Parathyroid adenoma (tissue), 2 donors: ENCODE data around the gene SMYD4.

Experiments used
- H2AFZ ChIP-seq: fragments of 300-600 bp; sonication (generic); one replicate; pipeline ENCODE4 v1.7.0; 2017; ENCODE audit warnings: antibody characterized with exemption, mild to moderate bottlenecking
- H3K27ac ChIP-seq: fragments of 300-600 bp; sonication (generic); one replicate; pipeline ENCODE4 v1.7.0; 2017
- H3K27me3 ChIP-seq: fragments of 300-600 bp; sonication (generic); one replicate; pipeline ENCODE4 v1.7.0; 2017; ENCODE audit warnings: low read length; ENCODE audit not compliant: control insufficient read depth, insufficient read depth
- H3K36me3 ChIP-seq: fragments of 300-600 bp; sonication (generic); one replicate; pipeline ENCODE4 v1.7.0; 2017; ENCODE audit warnings: low read length; ENCODE audit not compliant: control insufficient read depth, insufficient read depth
- H3K4me1 ChIP-seq: fragments of 300-600 bp; sonication (generic); one replicate; pipeline ENCODE4 v1.7.0; 2017; ENCODE audit warnings: control low read depth
- H3K4me2 ChIP-seq: fragments of 300-600 bp; sonication (generic); one replicate; pipeline ENCODE4 v1.7.0; 2017; ENCODE audit warnings: low read length
- H3K4me3 ChIP-seq: fragments of 300-600 bp; sonication (generic); one replicate; pipeline ENCODE4 v1.7.0; 2017; ENCODE audit warnings: low read depth, low read length
- H3K79me2 ChIP-seq: fragments of 300-600 bp; sonication (generic); one replicate; pipeline ENCODE4 v1.7.0; 2017; ENCODE audit warnings: control low read depth
- H3K9ac ChIP-seq: fragments of 300-600 bp; sonication (generic); one replicate; pipeline ENCODE4 v1.7.0; 2017; ENCODE audit warnings: mild to moderate bottlenecking
- H3K9me3 ChIP-seq: fragments of 300-600 bp; sonication (generic); one replicate; pipeline ENCODE4 v1.7.0; 2017; ENCODE audit warnings: low read length; ENCODE audit not compliant: control insufficient read depth
- CTCF ChIP-seq: fragments of 300-600 bp; sonication (generic); IDR thresholded peaks from one replicate; pipeline ENCODE4 v1.7.0; 2017; ENCODE audit warnings: antibody characterized with exemption, mild to moderate bottlenecking
- donor health status: primary hyperparathyroidism.

The SMYD4 gene

DNA sequence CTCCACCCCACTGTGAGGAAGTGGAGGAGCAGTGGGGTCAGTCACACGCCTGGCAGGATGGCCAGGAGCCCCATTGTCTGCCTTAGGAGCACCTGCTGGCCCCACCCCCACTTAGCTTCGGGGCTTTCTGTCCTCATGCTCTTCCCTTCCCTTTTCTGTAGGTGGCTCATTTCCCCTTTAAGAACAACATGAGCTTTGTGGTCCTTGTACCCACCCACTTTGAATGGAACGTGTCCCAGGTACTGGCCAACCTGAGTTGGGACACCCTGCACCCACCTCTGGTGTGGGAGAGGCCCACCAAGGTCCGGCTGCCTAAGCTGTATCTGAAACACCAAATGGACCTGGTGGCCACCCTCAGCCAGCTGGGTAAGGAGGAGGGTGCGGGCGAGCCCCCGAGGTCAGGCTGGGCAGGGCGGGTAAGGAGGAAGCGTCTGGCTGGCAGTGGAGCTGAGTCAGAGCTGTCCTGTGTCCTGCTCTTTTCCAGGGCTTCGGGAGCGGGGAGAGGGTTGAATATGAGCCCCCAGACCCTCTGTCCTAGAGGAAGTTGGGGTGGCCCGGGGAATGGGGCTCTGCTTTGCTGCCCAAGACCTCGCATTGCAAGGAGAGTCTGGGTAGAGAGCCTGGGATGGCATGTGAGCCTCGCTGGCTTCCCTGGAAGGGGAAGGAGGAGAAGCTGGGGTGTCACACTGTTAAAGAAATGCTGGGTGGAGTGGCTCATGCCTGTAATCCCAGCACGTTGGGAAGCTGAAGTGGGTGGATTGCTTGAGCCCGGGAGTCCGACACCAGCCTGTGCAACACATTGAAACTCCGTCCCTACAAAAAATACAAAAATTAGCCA is 77.1 kb downstream of the SMYD4 start:
- no peak overlapping the region for H3K27ac ChIP-seq

GRCh38 chr17:1750628-1751027 is 79.1 kb downstream of the SMYD4 start:
- H2AFZ ChIP-seq = no peak overlapping the region
- H3K36me3 ChIP-seq = no peaks in the 10 kb centered on the region

More for the DNA sequence above, 77.1 kb downstream of the SMYD4 start:
- no peaks in the 10 kb centered on the region for H3K79me2 ChIP-seq
- no peaks in the 10 kb centered on the region for H3K36me3 ChIP-seq
- H3K9me3 ChIP-seq = no peaks in the 10 kb centered on the region
- no peak for TF ChIP-seq CTCF
- H3K9ac ChIP-seq = no peak overlapping the region
- H3K4me2 ChIP-seq = no peak overlapping the region
- no peaks in the 10 kb centered on the region for H3K4me1 ChIP-seq
- H3K4me3 ChIP-seq = no peak overlapping the region
- no peaks in the 10 kb centered on the region for H3K27me3 ChIP-seq
- H2AFZ ChIP-seq = no peak overlapping the region

GRCh38 chr17:1746975-1747543 is 82.6 kb downstream of the SMYD4 start:
- Histone ChIP-seq H3K36me3 (no peaks in the 10 kb centered on the region), H3K27ac (peak overlapping the region; percentile 53), H3K4me1 (no peaks in the 10 kb centered on the region), H3K27me3 (no peaks in the 10 kb centered on the region), H3K9ac (no peak overlapping the region), H3K4me3 (no peak overlapping the region), H3K4me2 (no peak overlapping the region), H3K9me3 (no peaks in the 10 kb centered on the region), H3K79me2 (no peaks in the 10 kb centered on the region), H2AFZ (no peak overlapping the region)
- TF ChIP-seq CTCF = no peak

More at GRCh38 chr17:1750628-1751027, 79.1 kb downstream of the SMYD4 start:
- Histone ChIP-seq H3K4me2 (no peak overlapping the region), H3K27me3 (no peaks in the 10 kb centered on the region), H3K9ac (no peak overlapping the region), H3K27ac (no peak overlapping the region), H3K4me3 (no peak overlapping the region), H3K4me1 (no peaks in the 10 kb centered on the region), H3K9me3 (no peaks in the 10 kb centered on the region), H3K79me2 (no peaks in the 10 kb centered on the region)
- TF ChIP-seq CTCF = no peak

DNA sequence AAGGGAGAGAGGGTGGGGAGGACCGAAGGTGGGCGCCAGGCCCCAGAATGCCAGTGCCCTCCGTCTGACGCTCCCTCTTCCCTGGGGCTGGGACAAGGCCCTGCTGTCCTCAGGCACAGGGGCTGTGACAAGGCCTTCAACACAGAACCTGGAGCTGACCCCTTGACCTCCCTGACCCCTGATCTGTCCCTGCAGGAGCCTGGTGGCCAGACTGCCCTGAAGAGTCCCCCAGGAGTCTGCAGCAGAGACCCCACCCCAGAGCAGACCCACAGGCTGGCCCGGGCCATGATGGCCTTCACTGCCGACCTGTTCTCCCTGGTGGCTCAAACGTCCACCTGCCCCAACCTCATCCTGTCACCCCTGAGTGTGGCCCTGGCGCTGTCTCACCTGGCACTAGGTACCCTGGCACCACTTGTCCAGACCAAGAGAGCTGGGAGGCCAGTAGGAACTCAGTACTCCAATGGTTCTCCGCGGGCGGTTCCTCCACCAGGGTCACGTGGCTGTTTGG is 84.1 kb downstream of the SMYD4 start:
- H3K4me1 ChIP-seq = no peaks in the 10 kb centered on the region
- no peak overlapping the region for H3K9ac ChIP-seq
- H3K4me3 ChIP-seq = no peak overlapping the region
- no peak overlapping the region for H2AFZ ChIP-seq
- H3K79me2 ChIP-seq = no peaks in the 10 kb centered on the region
- H3K27me3 ChIP-seq = no peaks in the 10 kb centered on the region
- no peak for TF ChIP-seq CTCF
- no peak overlapping the region for H3K27ac ChIP-seq
- no peak overlapping the region for H3K4me2 ChIP-seq
- no peaks in the 10 kb centered on the region for H3K36me3 ChIP-seq
- H3K9me3 ChIP-seq = no peaks in the 10 kb centered on the region
